HEK293 (cell line): Measurements from ENCODE around the gene UPP1.

Experiments used
- CTCF ChIA-PET: fragments of 350-600 bp; formaldehyde crosslinking; extraction: SDS; loops from one replicate; lab custom pipeline; 2021; ENCODE audit warnings: antibody characterized with exemption; lab: Yijun Ruan, JAX
- POLR2A ChIA-PET: fragments of 300-600 bp; formaldehyde crosslinking; extraction: SDS; loops from one replicate; lab custom pipeline; 2020; ENCODE audit warnings: antibody characterized with exemption, inconsistent platforms; lab: Yijun Ruan, JAX
- H3K27ac ChIP-seq: fragments of 200-500 bp; sonication (Bioruptor generic); 2 replicates; pipeline ENCODE4 v1.5.1; 2014; ENCODE audit warnings: low read depth, low read length, control low read depth, inconsistent platforms; ENCODE audit errors: extremely low read depth
- H3K36me3 ChIP-seq, 2 experiments: fragments of 200-500 bp in 1 of 2; sonication (Bioruptor generic) in 1 of 2; 1 replicate in 1 of 2; 2 replicates in 1 of 2; pipeline ENCODE4 v1.5.1; 2014 to 2017; ENCODE audit warnings: inconsistent platforms in 2 of 2, low read length in 2 of 2; ENCODE audit not compliant: control insufficient read depth in 2 of 2, insufficient read depth in 1 of 2
- H3K4me1 ChIP-seq: fragments of 200-500 bp; sonication (Bioruptor generic); 2 replicates; pipeline ENCODE4 v1.5.1; 2014; ENCODE audit warnings: mild to moderate bottlenecking, low read length, inconsistent platforms; ENCODE audit not compliant: control insufficient read depth, insufficient read depth
- H3K4me3 ChIP-seq: 2 replicates; pipeline ENCODE4 v1.5.1; 2011; ENCODE audit warnings: low read depth, mild to moderate bottlenecking, control low read depth, low read length, moderate library complexity
- H3K9me3 ChIP-seq: fragments of 200-500 bp; sonication (Bioruptor generic); 2 replicates; pipeline ENCODE4 v1.5.1; 2014; ENCODE audit warnings: low read depth, low read length, inconsistent platforms; ENCODE audit not compliant: control insufficient read depth, insufficient read depth
- GLI4 ChIP-seq: fragments of 450-650 bp; formaldehyde crosslinking; IDR thresholded peaks from 2 replicates; pipeline ENCODE4 v1.5.1; 2016; ENCODE audit warnings: missing biosample characterization, missing genetic modification characterization
- HOXD13 ChIP-seq: sonication (generic); formaldehyde crosslinking; IDR thresholded peaks from 2 replicates; pipeline ENCODE4 v1.8.0; 2022; ENCODE audit warnings: missing genetic modification reagents, borderline replicate concordance
- KLF10 ChIP-seq: fragments of 450-650 bp; IDR thresholded peaks from 2 replicates; pipeline ENCODE4 v1.5.1; 2018; ENCODE audit warnings: missing biosample characterization, mild to moderate bottlenecking, missing genetic modification characterization
- ZNF274 ChIP-seq, 2 experiments: fragments of 200-500 bp in 1 of 2; fragments of 450-650 bp in 1 of 2; sonication (Bioruptor generic) in 1 of 2; formaldehyde crosslinking in 1 of 2; IDR thresholded peaks; 2 replicates each; pipeline versions ENCODE4 v1.5.1 to v1.6.1; 2014 to 2016; ENCODE audit warnings: borderline replicate concordance in 1 of 2, inconsistent platforms in 1 of 2, low read length in 1 of 2, missing biosample characterization in 1 of 2, missing genetic modification characterization in 1 of 2
- ZNF366 ChIP-seq: fragments of 450-650 bp; formaldehyde crosslinking; conservative IDR thresholded peaks from 2 replicates; pipeline ENCODE4 v1.5.1; 2016; ENCODE audit warnings: missing biosample characterization, missing genetic modification characterization
- ZNF521 ChIP-seq: fragments of 450-650 bp; formaldehyde crosslinking; IDR thresholded peaks from 2 replicates; pipeline ENCODE4 v1.5.1; 2017; ENCODE audit warnings: missing biosample characterization, mild to moderate bottlenecking, missing genetic modification characterization
- ZNF530 ChIP-seq: fragments of 450-650 bp; formaldehyde crosslinking; IDR thresholded peaks from 2 replicates; pipeline ENCODE4 v1.5.1; 2016; ENCODE audit warnings: low read depth, missing biosample characterization, missing genetic modification characterization
- ZNF555 ChIP-seq: fragments of 450-650 bp; formaldehyde crosslinking; conservative IDR thresholded peaks from 2 replicates; pipeline ENCODE4 v1.5.1; 2017; ENCODE audit warnings: missing biosample characterization, mild to moderate bottlenecking, missing genetic modification characterization, inconsistent platforms
- ZNF585B ChIP-seq: fragments of 450-650 bp; formaldehyde crosslinking; IDR thresholded peaks from 2 replicates; pipeline ENCODE4 v1.5.1; 2016; ENCODE audit warnings: missing biosample characterization, missing genetic modification characterization
- ZNF600 ChIP-seq: fragments of 450-650 bp; formaldehyde crosslinking; IDR thresholded peaks from 2 replicates; pipeline ENCODE4 v1.5.1; 2016; ENCODE audit warnings: missing biosample characterization, missing genetic modification characterization
- ZNF626 ChIP-seq: fragments of 450-650 bp; sonication (Bioruptor Pico); formaldehyde crosslinking; IDR thresholded peaks from 2 replicates; pipeline ENCODE4 v1.5.1; 2018; ENCODE audit warnings: missing biosample characterization, missing genetic modification characterization, inconsistent platforms
- ZNF701 ChIP-seq: fragments of 450-650 bp; formaldehyde crosslinking; IDR thresholded peaks from 2 replicates; pipeline ENCODE4 v1.5.1; 2016; ENCODE audit warnings: missing biosample characterization, missing genetic modification characterization
- ZSCAN16 ChIP-seq: fragments of 450-650 bp; formaldehyde crosslinking; IDR thresholded peaks from 2 replicates; pipeline ENCODE4 v1.5.1; 2016; ENCODE audit warnings: missing biosample characterization, missing genetic modification characterization
- TF ChIP-seq, protein P1 (sequence below): fragments of 450-650 bp; formaldehyde crosslinking; IDR thresholded peaks from 2 replicates; pipeline ENCODE4 v1.5.1; 2016; ENCODE audit warnings: missing biosample characterization, missing genetic modification characterization
- TF ChIP-seq, protein P2 (sequence below): fragments of 450-650 bp; formaldehyde crosslinking; IDR thresholded peaks from 2 replicates; pipeline ENCODE4 v1.5.1; 2016; ENCODE audit warnings: missing biosample characterization, missing genetic modification characterization
- TF ChIP-seq, protein P3 (sequence below): fragments of 450-650 bp; formaldehyde crosslinking; IDR thresholded peaks from 2 replicates; pipeline ENCODE4 v1.5.1; 2016; ENCODE audit warnings: missing biosample characterization, missing genetic modification characterization
- TF ChIP-seq, protein P4 (sequence below): fragments of 450-650 bp; formaldehyde crosslinking; IDR thresholded peaks from 2 replicates; pipeline ENCODE4 v1.5.1; 2016; ENCODE audit warnings: missing biosample characterization, missing genetic modification characterization

UPP1 gene

DNA sequence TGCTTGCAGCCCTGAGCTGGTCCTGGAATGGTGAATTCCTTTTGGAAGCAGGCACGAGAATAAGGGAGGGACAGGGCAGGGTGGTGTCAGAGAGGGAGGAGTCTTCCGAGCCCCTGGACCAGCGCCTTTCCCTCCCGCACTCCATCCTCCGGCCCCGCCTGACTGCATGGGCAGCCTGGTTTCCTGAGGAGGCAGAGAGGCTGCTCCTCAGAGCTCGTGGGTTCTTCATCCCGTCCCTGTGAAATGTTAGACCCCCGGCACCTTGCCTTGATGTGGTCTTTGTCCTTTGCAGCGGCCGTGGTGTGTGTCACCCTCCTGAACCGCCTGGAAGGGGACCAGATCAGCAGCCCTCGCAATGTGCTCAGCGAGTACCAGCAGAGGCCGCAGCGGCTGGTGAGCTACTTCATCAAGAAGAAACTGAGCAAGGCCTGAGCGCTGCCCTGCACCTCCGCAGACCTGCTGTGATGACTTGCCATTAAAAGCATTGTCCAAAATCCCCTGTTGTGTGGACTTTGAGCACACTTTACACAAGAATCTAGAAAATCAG, 18.9 kb downstream of the UPP1 start:
- H3K4me1 ChIP-seq, result no peaks in the 10 kb centered on the region
- no peak overlapping the region for H3K4me3 ChIP-seq
- H3K27ac ChIP-seq, result no peak overlapping the region
- no peaks in the 10 kb centered on the region for H3K9me3 ChIP-seq
- ChIA-PET CTCF (interaction anchor here (0.7 to 6.8 kb wide), 7 partner anchors 12 to 163 kb away, joined by 3 to 88 read pairs (median 6); no protein-coding TSS in a partner anchor), POLR2A (interaction anchor here (0.6 to 2.9 kb wide), 3 partner anchors 19 to 133 kb away, joined by 3 to 11 read pairs (median 3); partner anchors contain the start of gene UPP1)
- H3K36me3 ChIP-seq, result peaks cover 5 to 55% of the 10 kb centered on the region in 2 experiments
- TF ChIP-seq ZNF521 (tag by site-specific recombination) (no peak), GLI4 (tag by site-specific recombination) (no peak), ZNF555 (no peak), KLF10 (no peak), ZNF626 (tag by site-specific recombination) (no peak)
- TF ChIP-seq, protein P1, sequence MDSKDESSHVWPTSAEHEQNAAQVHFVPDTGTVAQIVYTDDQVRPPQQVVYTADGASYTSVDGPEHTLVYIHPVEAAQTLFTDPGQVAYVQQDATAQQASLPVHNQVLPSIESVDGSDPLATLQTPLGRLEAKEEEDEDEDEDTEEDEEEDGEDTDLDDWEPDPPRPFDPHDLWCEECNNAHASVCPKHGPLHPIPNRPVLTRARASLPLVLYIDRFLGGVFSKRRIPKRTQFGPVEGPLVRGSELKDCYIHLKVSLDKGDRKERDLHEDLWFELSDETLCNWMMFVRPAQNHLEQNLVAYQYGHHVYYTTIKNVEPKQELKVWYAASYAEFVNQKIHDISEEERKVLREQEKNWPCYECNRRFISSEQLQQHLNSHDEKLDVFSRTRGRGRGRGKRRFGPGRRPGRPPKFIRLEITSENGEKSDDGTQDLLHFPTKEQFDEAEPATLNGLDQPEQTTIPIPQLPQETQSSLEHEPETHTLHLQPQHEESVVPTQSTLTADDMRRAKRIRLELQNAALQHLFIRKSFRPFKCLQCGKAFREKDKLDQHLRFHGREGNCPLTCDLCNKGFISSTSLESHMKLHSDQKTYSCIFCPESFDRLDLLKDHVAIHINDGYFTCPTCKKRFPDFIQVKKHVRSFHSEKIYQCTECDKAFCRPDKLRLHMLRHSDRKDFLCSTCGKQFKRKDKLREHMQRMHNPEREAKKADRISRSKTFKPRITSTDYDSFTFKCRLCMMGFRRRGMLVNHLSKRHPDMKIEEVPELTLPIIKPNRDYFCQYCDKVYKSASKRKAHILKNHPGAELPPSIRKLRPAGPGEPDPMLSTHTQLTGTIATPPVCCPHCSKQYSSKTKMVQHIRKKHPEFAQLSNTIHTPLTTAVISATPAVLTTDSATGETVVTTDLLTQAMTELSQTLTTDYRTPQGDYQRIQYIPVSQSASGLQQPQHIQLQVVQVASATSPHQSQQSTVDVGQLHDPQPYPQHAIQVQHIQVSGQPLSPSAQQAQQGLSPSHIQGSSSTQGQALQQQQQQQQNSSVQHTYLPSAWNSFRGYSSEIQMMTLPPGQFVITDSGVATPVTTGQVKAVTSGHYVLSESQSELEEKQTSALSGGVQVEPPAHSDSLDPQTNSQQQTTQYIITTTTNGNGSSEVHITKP (tag by site-specific recombination), result no peak
- TF ChIP-seq, protein P2, sequence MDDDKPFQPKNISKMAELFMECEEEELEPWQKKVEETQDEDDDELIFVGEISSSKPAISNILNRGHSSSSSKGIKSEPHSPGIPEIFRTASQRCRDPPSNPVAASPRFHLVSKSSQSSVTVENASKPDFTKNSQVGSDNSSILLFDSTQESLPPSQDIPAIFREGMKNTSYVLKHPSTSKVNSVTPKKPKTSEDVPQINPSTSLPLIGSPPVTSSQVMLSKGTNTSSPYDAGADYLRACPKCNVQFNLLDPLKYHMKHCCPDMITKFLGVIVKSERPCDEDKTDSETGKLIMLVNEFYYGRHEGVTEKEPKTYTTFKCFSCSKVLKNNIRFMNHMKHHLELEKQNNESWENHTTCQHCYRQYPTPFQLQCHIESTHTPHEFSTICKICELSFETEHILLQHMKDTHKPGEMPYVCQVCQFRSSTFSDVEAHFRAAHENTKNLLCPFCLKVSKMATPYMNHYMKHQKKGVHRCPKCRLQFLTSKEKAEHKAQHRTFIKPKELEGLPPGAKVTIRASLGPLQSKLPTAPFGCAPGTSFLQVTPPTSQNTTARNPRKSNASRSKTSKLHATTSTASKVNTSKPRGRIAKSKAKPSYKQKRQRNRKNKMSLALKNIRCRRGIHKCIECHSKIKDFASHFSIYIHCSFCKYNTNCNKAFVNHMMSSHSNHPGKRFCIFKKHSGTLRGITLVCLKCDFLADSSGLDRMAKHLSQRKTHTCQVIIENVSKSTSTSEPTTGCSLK, result no peak
- TF ChIP-seq, protein P3, sequence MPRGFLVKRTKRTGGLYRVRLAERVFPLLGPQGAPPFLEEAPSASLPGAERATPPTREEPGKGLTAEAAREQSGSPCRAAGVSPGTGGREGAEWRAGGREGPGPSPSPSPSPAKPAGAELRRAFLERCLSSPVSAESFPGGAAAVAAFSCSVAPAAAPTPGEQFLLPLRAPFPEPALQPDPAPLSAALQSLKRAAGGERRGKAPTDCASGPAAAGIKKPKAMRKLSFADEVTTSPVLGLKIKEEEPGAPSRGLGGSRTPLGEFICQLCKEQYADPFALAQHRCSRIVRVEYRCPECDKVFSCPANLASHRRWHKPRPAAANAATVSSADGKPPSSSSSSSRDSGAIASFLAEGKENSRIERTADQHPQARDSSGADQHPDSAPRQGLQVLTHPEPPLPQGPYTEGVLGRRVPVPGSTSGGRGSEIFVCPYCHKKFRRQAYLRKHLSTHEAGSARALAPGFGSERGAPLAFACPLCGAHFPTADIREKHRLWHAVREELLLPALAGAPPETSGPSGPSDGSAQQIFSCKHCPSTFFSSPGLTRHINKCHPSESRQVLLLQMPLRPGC (tag by site-specific recombination), result no peak

DNA sequence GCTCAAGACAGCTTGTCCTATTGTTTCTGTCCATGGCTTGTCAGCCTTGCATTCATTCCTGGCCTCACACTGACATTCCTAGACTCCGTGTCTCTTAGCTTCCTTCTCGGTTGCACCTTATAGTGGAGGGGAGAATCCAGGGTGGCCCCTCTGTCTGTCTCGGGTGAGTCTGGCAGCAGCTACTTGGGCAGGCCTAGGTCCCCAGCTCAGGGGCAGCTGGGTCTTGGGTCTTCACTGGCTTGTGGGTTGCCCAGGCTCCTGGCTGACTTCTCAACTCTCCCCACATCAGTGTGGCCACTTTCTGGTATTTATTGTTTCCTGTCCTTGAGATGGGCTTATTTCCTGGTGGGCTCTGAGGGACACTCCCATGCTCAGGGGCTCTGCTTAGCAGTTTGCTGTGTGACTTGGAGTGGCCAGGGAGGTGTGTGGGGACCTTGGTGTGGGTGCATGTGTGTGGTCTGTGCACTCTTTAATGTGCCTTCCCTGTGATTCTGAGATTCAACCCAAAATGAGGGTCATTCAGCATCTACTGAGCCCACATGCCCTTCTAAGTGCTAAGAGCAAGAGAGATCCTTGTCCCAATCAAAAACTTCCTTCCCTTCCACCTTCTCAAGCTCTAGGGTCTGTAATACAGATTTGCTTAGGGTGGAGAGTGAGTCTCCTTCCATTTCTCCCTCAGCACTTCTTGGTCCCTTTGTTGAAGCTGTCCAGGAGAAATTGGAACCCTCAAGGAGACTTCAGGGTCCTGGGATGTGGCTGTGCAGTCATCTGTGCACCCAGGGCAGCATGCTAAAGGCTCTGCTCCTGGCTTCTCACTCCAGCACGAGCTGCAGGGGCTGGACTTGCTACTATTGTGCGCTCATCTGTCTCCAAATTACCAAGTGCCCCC, 20.1 kb downstream of the UPP1 start:
- POLR2A ChIA-PET, result interaction anchor here (1.1 to 2.9 kb wide), 3 partner anchors 15 to 117 kb away, joined by 3 to 13 read pairs (median 11); partner anchors contain the start of gene UPP1
- CTCF ChIA-PET, result interaction anchor here (0.6 to 6.8 kb wide), 27 partner anchors 7 to 673 kb away, joined by 3 to 88 read pairs (median 6); partner anchors contain the start of genes PKD1L1 and UPP1
- no peaks in the 10 kb centered on the region for H3K4me1 ChIP-seq
- H3K36me3 ChIP-seq, result peaks cover 5 to 45% of the 10 kb centered on the region in 2 experiments
- H3K9me3 ChIP-seq, result no peaks in the 10 kb centered on the region
- TF ChIP-seq ZNF366 (tag by site-specific recombination) (no peak), ZNF530 (tag by site-specific recombination) (no peak), HOXD13 (CRISPR knock-in tag) (no peak), ZNF600 (no peak), ZSCAN16 (no peak), ZNF701 (no peak), ZNF585B (tag by site-specific recombination) (no peak), ZNF274 (IDR thresholded peaks at IDR 0.05; ENCODE audit: low read length) (no peak), ZNF274 (tag by site-specific recombination; IDR thresholded peaks at IDR 0.05; ENCODE audit: borderline replicate concordance) (no peak)
- TF ChIP-seq, protein P4, sequence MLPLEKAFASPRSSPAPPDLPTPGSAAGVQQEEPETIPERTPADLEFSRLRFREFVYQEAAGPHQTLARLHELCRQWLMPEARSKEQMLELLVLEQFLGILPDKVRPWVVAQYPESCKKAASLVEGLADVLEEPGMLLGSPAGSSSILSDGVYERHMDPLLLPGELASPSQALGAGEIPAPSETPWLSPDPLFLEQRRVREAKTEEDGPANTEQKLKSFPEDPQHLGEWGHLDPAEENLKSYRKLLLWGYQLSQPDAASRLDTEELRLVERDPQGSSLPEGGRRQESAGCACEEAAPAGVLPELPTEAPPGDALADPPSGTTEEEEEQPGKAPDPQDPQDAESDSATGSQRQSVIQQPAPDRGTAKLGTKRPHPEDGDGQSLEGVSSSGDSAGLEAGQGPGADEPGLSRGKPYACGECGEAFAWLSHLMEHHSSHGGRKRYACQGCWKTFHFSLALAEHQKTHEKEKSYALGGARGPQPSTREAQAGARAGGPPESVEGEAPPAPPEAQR (tag by site-specific recombination), result no peak
- TF ChIP-seq, all 188 proteins: peak for 0
- no peak overlapping the region for H3K27ac ChIP-seq
- H3K4me3 ChIP-seq, result no peak overlapping the region
